ENCODE data around the gene RPL35A.

RPL35A gene

DNA sequence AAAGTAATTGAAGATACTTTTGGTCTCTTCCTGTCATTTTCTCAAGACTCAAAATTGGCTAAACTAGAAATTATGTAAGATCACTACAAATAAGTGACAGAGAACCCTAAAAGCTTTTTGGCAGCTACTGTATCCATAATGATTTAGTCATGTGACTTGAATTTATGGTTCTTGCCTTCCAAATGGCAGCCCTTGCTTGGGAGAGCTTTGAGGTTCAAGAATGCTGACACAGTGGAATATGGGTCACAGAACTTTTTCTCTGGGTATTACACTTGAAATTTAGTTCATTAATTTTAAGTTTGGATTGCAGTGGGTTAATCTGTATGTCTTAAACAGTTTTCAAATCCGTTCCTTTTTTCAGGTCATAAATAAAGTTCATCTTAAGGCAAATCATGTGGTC lies 24.0 kb downstream of the RPL35A start:
- peaks cover 3% of the 10 kb centered on the region for H3K36me3 ChIP-seq

DNA sequence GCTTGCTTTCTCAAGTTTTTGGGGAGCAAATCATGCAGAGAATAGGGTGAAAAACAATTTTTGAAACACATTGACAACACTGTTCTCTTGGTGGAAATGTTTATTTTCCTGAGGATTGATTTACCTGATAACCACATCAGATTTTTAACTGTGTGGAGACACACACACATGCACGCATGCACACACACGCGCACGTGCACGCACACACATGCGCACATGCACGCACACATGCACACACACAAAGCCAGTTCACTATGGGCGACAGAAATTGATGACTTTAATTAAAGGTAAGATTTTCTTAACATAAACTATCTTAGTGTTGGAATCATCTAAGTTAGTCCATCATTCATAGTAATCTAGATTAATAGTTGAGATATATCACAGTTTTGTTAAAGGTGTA lies 25.3 kb downstream of the RPL35A start:
- Histone ChIP-seq H3K9me3 (no peaks in the 10 kb centered on the region), H3K4me1 (ENCODE audit: control insufficient read depth in 1 of 2, insufficient read depth in 1 of 2, low read depth in 1 of 2, low read length in 1 of 2) (no peaks in the 10 kb centered on the region), H3K36me3 (peaks cover 3% of the 10 kb centered on the region), H3K4me3 (ENCODE audit: low read depth in 1 of 2, low read length in 1 of 2) (no peak overlapping the region), H3K27me3 (no peaks in the 10 kb centered on the region), H3K27ac (no peak overlapping the region)
- TF ChIP-seq, protein P1, sequence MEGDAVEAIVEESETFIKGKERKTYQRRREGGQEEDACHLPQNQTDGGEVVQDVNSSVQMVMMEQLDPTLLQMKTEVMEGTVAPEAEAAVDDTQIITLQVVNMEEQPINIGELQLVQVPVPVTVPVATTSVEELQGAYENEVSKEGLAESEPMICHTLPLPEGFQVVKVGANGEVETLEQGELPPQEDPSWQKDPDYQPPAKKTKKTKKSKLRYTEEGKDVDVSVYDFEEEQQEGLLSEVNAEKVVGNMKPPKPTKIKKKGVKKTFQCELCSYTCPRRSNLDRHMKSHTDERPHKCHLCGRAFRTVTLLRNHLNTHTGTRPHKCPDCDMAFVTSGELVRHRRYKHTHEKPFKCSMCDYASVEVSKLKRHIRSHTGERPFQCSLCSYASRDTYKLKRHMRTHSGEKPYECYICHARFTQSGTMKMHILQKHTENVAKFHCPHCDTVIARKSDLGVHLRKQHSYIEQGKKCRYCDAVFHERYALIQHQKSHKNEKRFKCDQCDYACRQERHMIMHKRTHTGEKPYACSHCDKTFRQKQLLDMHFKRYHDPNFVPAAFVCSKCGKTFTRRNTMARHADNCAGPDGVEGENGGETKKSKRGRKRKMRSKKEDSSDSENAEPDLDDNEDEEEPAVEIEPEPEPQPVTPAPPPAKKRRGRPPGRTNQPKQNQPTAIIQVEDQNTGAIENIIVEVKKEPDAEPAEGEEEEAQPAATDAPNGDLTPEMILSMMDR (IDR thresholded peaks at IDR 0.05) = no peak

More for the DNA sequence above, 24.0 kb downstream of the RPL35A start:
- Histone ChIP-seq H3K27me3 (no peaks in the 10 kb centered on the region), H3K9me3 (no peaks in the 10 kb centered on the region), H3K27ac (no peak overlapping the region), H3K4me3 (ENCODE audit: low read depth in 1 of 2, low read length in 1 of 2) (no peak overlapping the region), H3K4me1 (ENCODE audit: control insufficient read depth in 1 of 2, insufficient read depth in 1 of 2, low read depth in 1 of 2, low read length in 1 of 2) (no peaks in the 10 kb centered on the region)
- TF ChIP-seq, protein P1 (IDR thresholded peaks at IDR 0.05) = no peak

DNA sequence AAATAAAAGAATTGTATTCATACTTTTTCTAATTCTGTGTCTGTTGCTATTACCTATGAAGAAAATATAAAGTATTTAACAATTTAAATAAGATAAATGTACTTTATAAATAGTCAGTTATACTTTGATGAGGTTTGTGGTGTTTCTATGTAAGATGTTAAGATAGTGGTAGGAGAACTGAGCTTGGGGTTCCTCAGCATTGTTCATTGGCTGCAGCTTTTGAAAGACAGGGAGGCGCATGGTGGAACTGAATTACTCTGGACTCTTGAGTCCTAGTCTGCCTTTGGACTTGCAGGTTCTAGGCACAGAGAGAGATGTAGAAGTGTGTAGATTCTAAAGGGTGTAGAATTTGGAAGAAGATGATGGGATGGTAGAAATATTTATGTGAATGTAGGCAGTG lies 33.1 kb downstream of the RPL35A start:
- TF ChIP-seq, protein P1 (IDR thresholded peaks at IDR 0.05) = no peak

DNA sequence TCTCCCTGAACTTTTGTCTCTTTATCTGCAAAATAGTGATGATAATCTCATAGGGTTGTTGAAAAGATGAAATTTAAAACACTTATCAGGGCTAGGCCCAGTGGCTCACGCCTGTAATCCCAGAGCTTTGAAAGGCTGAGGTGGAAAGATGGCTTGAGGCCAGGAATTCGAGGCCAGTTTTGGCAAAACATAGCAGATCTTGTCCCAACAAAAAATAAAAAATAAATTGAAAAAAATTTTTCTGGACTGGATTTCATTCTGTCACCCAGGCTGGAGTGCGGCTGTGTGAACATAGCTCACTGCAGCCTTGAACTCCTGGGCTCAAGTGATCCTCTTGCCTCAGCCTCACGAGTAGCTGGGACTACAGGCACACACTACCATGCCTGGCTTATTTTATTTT lies 39.7 kb downstream of the RPL35A start:
- H3K4me3 ChIP-seq (ENCODE audit: low read depth in 1 of 2, low read length in 1 of 2) = no peak overlapping the region
- H3K36me3 ChIP-seq = no peaks in the 10 kb centered on the region
- no peak overlapping the region for H3K27ac ChIP-seq
- TF ChIP-seq, protein P1 (IDR thresholded peaks at IDR 0.05) = no peak
- H3K4me1 ChIP-seq (ENCODE audit: control insufficient read depth in 1 of 2, insufficient read depth in 1 of 2, low read depth in 1 of 2, low read length in 1 of 2) = peaks cover 0 to 5% of the 10 kb centered on the region in 2 experiments
- H3K9me3 ChIP-seq = no peaks in the 10 kb centered on the region
- no peaks in the 10 kb centered on the region for H3K27me3 ChIP-seq

More for the DNA sequence above, 33.1 kb downstream of the RPL35A start:
- Histone ChIP-seq H3K27me3 (no peaks in the 10 kb centered on the region), H3K9me3 (no peaks in the 10 kb centered on the region), H3K4me1 (ENCODE audit: control insufficient read depth in 1 of 2, insufficient read depth in 1 of 2, low read depth in 1 of 2, low read length in 1 of 2) (peaks cover 8 to 13% of the 10 kb centered on the region in 2 experiments), H3K4me3 (ENCODE audit: low read depth in 1 of 2, low read length in 1 of 2) (no peak overlapping the region), H3K27ac (peak overlapping the region; percentile 58), H3K36me3 (no peaks in the 10 kb centered on the region)

DNA sequence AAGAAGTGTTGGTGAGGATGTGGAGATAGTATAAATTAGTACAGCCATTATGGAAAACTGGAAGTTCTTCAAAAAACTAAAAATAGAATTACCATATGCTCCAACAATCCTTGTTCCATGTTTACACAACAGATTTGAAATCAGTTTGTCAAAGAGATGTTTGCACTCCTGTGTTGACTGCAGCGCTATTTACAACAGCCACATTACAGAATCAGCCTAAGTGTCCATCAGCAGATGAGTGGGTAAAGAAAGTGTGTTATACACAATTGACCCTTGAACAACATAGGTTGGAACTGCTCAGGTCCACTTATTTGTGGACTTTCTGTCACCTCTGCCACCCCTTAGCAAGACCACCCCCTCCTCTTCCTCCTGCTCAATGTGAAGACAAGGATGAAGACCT lies 44.7 kb downstream of the RPL35A start:
- Histone ChIP-seq H3K4me1 (ENCODE audit: control insufficient read depth in 1 of 2, insufficient read depth in 1 of 2, low read depth in 1 of 2, low read length in 1 of 2) (no peaks in the 10 kb centered on the region), H3K4me3 (ENCODE audit: low read depth in 1 of 2, low read length in 1 of 2) (no peak overlapping the region), H3K27ac (no peak overlapping the region), H3K27me3 (no peaks in the 10 kb centered on the region), H3K36me3 (no peaks in the 10 kb centered on the region), H3K9me3 (no peaks in the 10 kb centered on the region)
- TF ChIP-seq, protein P1 (IDR thresholded peaks at IDR 0.05) = no peak

DNA sequence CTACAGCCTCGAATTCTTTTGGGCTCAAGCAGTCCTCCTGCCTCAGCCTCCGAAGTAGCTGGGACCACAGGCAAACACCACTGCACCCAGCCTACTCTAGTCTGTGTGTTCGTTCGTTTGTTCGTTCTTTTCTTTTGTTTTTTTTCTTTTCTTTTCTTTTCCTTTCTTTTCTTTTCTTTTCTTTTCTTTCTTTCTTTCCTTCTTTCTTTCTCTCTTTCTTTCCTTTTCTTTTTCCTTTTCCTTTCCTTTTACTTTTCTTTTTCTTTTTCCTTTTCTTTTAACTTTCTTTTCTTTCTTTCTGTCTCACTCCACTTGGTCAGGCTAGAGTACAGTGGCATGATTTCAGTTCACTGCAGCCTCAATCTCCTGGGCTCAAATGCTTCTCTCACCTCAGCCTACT lies 46.9 kb downstream of the RPL35A start:
- Histone ChIP-seq H3K4me1 (ENCODE audit: control insufficient read depth in 1 of 2, insufficient read depth in 1 of 2, low read depth in 1 of 2, low read length in 1 of 2) (no peaks in the 10 kb centered on the region), H3K36me3 (no peaks in the 10 kb centered on the region), H3K9me3 (no peaks in the 10 kb centered on the region), H3K4me3 (ENCODE audit: low read depth in 1 of 2, low read length in 1 of 2) (no peak overlapping the region), H3K27ac (no peak overlapping the region), H3K27me3 (no peaks in the 10 kb centered on the region)
- TF ChIP-seq, protein P1 (IDR thresholded peaks at IDR 0.05) = no peak
